Measurements from ENCODE around the gene MESP2. TPM values are rescaled to one million over a fixed set of nuclear protein-coding genes. Genes with fewer than 3 reads are reported as not detected.

Gene MESP2
- polyA plus RNA-seq, 10 donors = 0.13 to 0.65 (median 0.30) TPM

DNA sequence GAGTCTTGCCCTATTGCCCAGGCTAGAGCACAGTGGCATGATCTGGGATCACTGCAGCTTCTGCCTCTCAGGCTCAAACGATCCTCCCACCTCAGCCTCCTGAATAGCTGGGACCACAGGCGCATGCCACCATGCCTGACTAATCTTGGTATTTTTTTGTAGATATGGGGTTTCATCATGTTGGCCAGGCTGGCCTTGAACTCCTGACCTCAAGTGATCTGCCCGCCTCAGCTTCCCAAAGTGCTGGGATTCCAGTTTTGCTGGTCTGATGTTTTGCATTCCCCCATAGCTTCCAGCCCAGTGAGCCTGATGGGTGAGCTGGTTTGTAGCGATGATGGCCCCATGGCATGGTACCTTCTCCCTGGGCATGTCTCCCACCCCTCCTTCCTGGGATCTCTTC, 20.4 kb upstream of the MESP2 start:
- no peak for DNase-seq

- no peak for DNase-seq
These were observed 19.2 kb upstream of the MESP2 start for GRCh38 chr15:89756897-89757296.

DNA sequence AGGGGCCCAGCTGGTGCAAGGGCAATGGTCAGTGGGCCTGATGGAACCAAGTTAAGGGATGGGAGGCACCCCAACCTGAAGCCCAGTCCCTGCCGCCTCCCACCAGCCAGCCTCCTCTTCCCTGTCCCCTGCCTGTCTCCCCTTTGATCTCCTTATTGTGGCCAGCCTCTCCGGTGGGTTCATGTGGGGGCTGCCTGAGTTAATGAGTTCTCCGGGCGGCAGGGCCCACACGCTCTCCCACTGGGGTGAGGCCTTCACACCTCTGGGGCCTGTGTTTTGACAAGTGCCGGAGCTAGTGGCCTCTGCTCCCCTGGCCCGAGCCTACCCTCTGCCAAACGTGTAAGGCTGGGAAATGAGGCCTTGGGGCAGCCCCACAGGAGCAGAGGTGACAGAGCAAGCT, 17.8 kb upstream of the MESP2 start:
- no peak for DNase-seq

- no peak for DNase-seq
These were observed 17.2 kb upstream of the MESP2 start for GRCh38 chr15:89758981-89759380.

- DNase-seq = no peak
These were observed 16.3 kb upstream of the MESP2 start for GRCh38 chr15:89759835-89760234.

GRCh38 chr15:89760303-89761008, 15.7 kb upstream of the MESP2 start:
- peak; percentile 51 to 81 (median 66) for DNase-seq

GRCh38 chr15:89761009-89761831, 14.9 kb upstream of the MESP2 start:
- DNase-seq = no peak

DNA sequence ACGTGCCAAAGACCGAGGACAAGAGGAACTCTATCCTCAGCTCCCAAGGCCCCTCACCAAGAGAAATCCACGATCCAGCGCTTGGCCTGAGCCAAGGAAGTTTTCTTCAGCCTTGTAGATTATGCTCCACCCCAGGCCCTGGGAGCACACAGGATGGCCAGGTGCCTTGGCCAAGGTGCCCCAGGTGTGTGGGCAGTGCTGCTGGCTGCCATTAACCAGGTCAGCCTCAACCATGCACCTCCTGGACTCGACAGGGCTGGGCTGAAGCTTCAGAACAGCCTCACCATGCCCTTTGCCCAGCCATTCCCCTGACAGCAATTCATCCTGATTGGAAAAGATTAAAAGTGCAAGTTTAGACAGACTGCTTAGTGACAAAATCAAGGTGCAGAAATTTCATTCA, 14.2 kb upstream of the MESP2 start:
- DNase-seq = no peak

DNA sequence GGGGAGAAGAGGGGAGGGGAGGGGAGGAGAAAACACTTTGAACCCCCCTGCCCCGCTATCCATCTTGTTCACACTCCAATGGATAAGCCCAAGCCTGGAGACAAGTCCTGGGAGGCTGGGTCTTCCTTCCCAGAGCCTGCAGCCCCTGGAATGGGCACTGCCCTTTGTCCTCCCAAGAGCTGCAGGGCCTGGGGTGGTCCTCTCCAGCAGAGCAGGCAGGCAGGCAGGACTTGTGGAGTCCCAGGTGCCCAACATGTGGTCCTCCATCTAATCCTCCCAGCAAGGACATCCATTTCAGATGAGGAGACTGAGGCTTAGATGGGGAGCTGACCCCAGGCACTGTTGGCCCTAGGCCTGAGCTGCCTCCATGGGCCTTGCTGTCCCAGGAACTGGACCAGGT, 10.4 kb upstream of the MESP2 start:
- no peak for DNase-seq

- DNase-seq = no peak
These were observed 9.5 kb upstream of the MESP2 start for GRCh38 chr15:89766357-89767311.

DNA sequence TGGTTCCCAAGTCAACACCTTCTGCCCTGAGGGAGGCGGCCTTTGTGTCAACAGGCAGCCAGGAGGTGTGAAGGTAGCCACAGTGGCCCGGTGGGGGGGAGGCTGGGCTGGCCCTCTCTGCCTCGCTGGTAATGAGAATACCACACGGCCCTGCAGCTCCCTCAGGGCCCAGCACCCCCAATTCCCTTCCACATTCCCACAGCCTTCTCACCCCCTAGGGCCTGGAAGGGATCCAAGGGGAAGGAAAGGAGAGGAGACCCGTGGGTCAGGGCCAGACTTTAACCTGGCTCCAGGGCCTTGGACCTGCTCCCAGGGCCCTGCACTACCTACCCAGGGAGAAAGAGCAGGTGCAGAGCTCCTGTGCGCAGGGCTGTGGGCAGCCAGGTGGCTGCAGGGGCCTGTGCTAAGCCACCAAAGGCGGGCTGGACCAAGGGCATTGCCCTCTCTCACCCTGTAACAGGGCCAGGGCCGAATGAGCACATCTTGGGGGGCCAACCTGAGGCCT, 8.7 kb upstream of the MESP2 start:
- no peak for DNase-seq

DNA sequence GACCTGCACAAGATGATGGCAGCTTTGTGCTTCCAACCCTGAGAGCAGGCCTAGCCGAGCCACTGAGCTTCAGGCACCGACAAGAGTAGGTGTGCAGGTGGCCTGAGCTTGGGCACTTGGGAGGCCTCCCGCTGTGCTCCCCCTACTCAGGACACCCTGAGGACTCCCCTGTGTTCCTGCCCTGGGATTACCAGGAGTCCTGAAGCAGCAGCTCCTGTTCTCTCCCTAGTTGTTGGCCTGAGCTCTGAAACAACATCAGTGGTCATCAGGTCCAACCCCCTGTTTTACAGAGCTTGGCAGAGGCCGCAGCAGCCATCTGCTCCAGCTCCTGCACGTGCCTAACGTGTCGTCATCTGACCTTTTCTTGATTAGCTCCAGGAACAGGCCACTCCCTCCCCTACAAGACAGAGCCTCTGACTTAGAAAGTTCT, 8.0 kb upstream of the MESP2 start:
- peak; percentile 36 to 77 (median 49) for DNase-seq

DNA sequence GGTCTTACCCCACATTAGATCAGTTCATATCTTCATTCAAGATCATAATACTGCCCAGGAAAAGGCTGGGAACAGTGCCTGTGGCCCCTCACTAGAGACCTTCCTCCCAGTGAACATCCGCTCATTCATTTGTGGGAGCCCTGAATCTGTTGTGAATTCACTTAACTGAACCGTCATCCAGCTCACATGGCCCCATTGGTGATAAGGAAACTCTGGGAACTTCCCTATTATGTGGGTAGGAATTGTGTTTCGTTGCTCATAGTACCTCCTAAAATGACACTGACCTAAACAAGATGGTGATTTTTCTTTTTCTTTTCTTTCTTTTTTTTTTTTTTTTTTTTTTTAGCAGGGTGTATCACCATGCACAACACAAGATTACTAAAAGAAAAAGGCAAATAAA, 6.8 kb upstream of the MESP2 start:
- DNase-seq = no peak

- DNase-seq = no peak
These were observed 6.1 kb upstream of the MESP2 start for GRCh38 chr15:89770041-89770440.

GRCh38 chr15:89772932-89773583, 3.1 kb upstream of the MESP2 start:
- no peak for DNase-seq

- DNase-seq = no peak
These were observed 1.6 kb upstream of the MESP2 start for GRCh38 chr15:89774492-89774891.

- no peak for DNase-seq
These were observed 317 bp upstream of the MESP2 start for GRCh38 chr15:89775815-89776214.

DNA sequence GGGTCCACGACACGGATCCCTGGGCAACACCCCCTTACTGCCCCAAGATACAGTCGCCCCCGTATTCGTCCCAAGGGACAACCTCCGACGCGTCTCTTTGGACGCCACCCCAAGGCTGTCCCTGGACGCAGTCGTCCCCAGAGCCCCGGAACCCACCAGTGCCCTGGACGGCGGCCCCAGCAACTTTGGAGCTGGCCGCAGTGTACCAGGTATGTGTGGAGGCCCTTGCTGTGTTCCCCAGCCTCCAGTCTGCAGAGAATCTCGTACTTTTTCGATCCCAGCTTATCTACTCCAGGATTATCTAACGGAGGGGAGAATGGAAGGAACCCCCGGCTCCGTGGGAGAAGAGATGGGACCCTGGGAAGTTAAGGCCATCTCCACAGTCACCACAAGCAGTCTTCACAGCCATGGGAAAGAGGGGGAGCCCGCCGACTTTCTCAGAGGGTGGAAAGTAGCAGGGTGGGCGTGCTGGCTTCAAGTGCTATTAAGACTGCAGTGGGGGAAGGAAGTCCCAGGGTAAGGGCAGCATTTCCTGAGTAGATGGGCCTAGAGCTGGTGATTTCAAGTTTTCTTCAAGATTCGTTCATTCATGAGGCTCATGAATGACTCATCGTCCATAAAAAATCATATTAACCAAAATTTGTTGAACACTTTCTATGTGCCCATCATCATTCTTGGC, 1.1 kb downstream of the MESP2 start:
- no peak for DNase-seq

GRCh38 chr15:89777782-89778380, 1.7 kb downstream of the MESP2 start:
- DNase-seq = no peak

- DNase-seq = no peak
These were observed 2.7 kb downstream of the MESP2 start for GRCh38 chr15:89778861-89779260.
